MM.1S (cell line): Measurements from ENCODE around the gene TP53BP2.

ENCODE experiments used
- CTCF ChIP-seq: fragments of 300-600 bp; sonication (generic); IDR thresholded peaks from 2 replicates; pipeline ENCODE4 v1.5.1; 2016; ENCODE audit warnings: antibody characterized with exemption, low read length, mixed read lengths
- EZH2phosphoT487 ChIP-seq: fragments of 300-600 bp; sonication (generic); IDR thresholded peaks from 2 replicates; pipeline ENCODE4 v1.6.1; 2018; ENCODE audit warnings: antibody characterized with exemption, low read length

GRCh38 chr1:223840254-223840653 is 5.5 kb downstream of the TP53BP2 start:
- no peak for TF ChIP-seq CTCF
- TF ChIP-seq EZH2phosphoT487, result no peak
